Lung microvascular endothelial cell (primary cell): ENCODE data around the gene SERINC3. TPM values are rescaled to one million over a fixed set of nuclear protein-coding genes. Genes with fewer than 3 reads are reported as not detected.
"Not testable (repeated sequence)": the region's sequence is repeated elsewhere in the genome, so short reads cannot be mapped to it uniquely, and the experiment has no call there.

ENCODE experiments used
- DNase-seq, 2 donors: peaks; one replicate each; pipeline versions ENCODE4 v3.0.0 to v3.0.0-alpha.2; 2010; ENCODE audit warnings: low read depth in 2 of 2
- total RNA-seq: library from RNA; depleted of rRNA; stranded (reverse); fragments of >200 nt; gene quantifications from 2 replicates; pipeline ENCODE4 v1.2.1, GENCODE V29; 2014

Gene SERINC3
- total RNA-seq, 1 donor from 2014 or later: 130 TPM

- peak in 1 of 2 donors; percentile 21 for DNase-seq
Observed at GRCh38 chr20:44494266-44494665, 27.6 kb downstream of the SERINC3 start.

- DNase-seq: peak in 1 of 2 donors; percentile 26
Observed at GRCh38 chr20:44491635-44492395, 30.1 kb downstream of the SERINC3 start.

GRCh38 chr20:44489931-44490330 lies 31.9 kb downstream of the SERINC3 start:
- no peak for DNase-seq

GRCh38 chr20:44489223-44489622 lies 32.6 kb downstream of the SERINC3 start:
- no peak for DNase-seq

GRCh38 chr20:44488551-44488950 lies 33.3 kb downstream of the SERINC3 start:
- DNase-seq: no peak

- DNase-seq: no peak
Observed at GRCh38 chr20:44485830-44486198, 36.1 kb downstream of the SERINC3 start.

GRCh38 chr20:44485078-44485829 lies 36.6 kb downstream of the SERINC3 start:
- DNase-seq: no peak

GRCh38 chr20:44483112-44483511 lies 38.8 kb downstream of the SERINC3 start:
- no peak for DNase-seq

- DNase-seq: no peak
Observed at GRCh38 chr20:44481719-44482416, 40.0 kb downstream of the SERINC3 start.

- DNase-seq: no peak
Observed at GRCh38 chr20:44480097-44480496, 41.8 kb downstream of the SERINC3 start.

- no peak for DNase-seq
Observed at GRCh38 chr20:44479643-44480042, 42.2 kb downstream of the SERINC3 start.

GRCh38 chr20:44478206-44478605 lies 43.7 kb downstream of the SERINC3 start:
- no peak for DNase-seq

- DNase-seq: no peak
Observed at GRCh38 chr20:44477151-44477550, 44.7 kb downstream of the SERINC3 start.

GRCh38 chr20:44475694-44476560 lies 45.9 kb downstream of the SERINC3 start, which contains the start of gene TTPAL:
TSS of gene TTPAL (plus strand) at chr20:44475874. CDS start at chr20:44480000, 4,126 bp downstream.
- peak; percentile 85 to 92 for DNase-seq

- no peak for DNase-seq
Observed at GRCh38 chr20:44475372-44475693, 46.5 kb downstream of the SERINC3 start.

GRCh38 chr20:44472283-44472682 lies 49.6 kb downstream of the SERINC3 start:
- not testable (repeated sequence) for DNase-seq

GRCh38 chr20:44471481-44471882 lies 50.4 kb downstream of the SERINC3 start:
- DNase-seq: peak in 1 of 2 donors; percentile 23

GRCh38 chr20:44470327-44470726 lies 51.5 kb downstream of the SERINC3 start:
- no peak for DNase-seq

GRCh38 chr20:44468044-44468782 lies 53.7 kb downstream of the SERINC3 start:
- no peak for DNase-seq

GRCh38 chr20:44467289-44467883 lies 54.5 kb downstream of the SERINC3 start:
- no peak for DNase-seq
